Fibroblast of lung (primary cell): Measurements from ENCODE around the gene MFSD2A. TPM values are rescaled to one million over a fixed set of nuclear protein-coding genes. Genes with fewer than 3 reads are reported as not detected.
A peak's percentile ranks its signal among the peaks of the same experiment; 100 is the strongest.

Experiments
- DNase-seq, 2 donors: peaks; one replicate each; pipeline versions ENCODE4 v3.0.0 to v3.0.0-alpha.2; 2010; ENCODE audit warnings: low read depth in 2 of 2
- H2AFZ ChIP-seq: 2 replicates; pipeline ENCODE4 v1.5.1; 2012; ENCODE audit warnings: low read length, control low read depth, inconsistent platforms
- H3K27ac ChIP-seq: 2 replicates; pipeline ENCODE4 v1.5.1; 2011; ENCODE audit warnings: low read length, control low read depth; ENCODE audit not compliant: insufficient read depth
- H3K27me3 ChIP-seq: 2 replicates; pipeline ENCODE4 v1.5.1; 2011; ENCODE audit warnings: mild to moderate bottlenecking, low read length; ENCODE audit not compliant: control insufficient read depth, insufficient read depth
- H3K36me3 ChIP-seq: 2 replicates; pipeline ENCODE4 v1.5.1; 2011; ENCODE audit warnings: low read length; ENCODE audit not compliant: control insufficient read depth, insufficient read depth
- H3K4me1 ChIP-seq: 2 replicates; pipeline ENCODE4 v1.5.1; 2011; ENCODE audit warnings: low read length; ENCODE audit not compliant: control insufficient read depth, insufficient read depth; ENCODE audit errors: extremely low read depth
- H3K4me2 ChIP-seq: 2 replicates; pipeline ENCODE4 v1.5.1; 2011; ENCODE audit warnings: low read length, control low read depth; ENCODE audit not compliant: insufficient read depth; ENCODE audit errors: extremely low read depth
- H3K4me3 ChIP-seq, 4 experiments: fragments of 200-600 bp in 1 of 4; sonication (generic) in 1 of 4; replicated peaks in 1 of 4; 2 replicates each; pipeline ENCODE4 v1.5.1; 2011 to 2016; ENCODE audit warnings: low read length in 4 of 4, low read depth in 3 of 4, mild to moderate bottlenecking in 3 of 4, control low read depth in 2 of 4, inconsistent platforms in 1 of 4, mixed read lengths in 1 of 4; ENCODE audit not compliant: insufficient read depth in 1 of 4; ENCODE audit errors: control extremely low read depth in 1 of 4
- H3K79me2 ChIP-seq: 2 replicates; pipeline ENCODE4 v1.5.1; 2012; ENCODE audit warnings: mild to moderate bottlenecking, low read length, inconsistent platforms; ENCODE audit not compliant: control insufficient read depth, insufficient read depth
- H3K9ac ChIP-seq: 2 replicates; pipeline ENCODE4 v1.5.1; 2011; ENCODE audit warnings: mild to moderate bottlenecking, low read length, control low read depth; ENCODE audit not compliant: insufficient read depth
- H3K9me3 ChIP-seq: 2 replicates; pipeline ENCODE4 v1.5.1; 2012; ENCODE audit warnings: low read depth, low read length; ENCODE audit not compliant: control insufficient read depth, insufficient read depth
- H4K20me1 ChIP-seq: 2 replicates; pipeline ENCODE4 v1.5.1; 2011; ENCODE audit warnings: low read length; ENCODE audit not compliant: control insufficient read depth, insufficient read depth; ENCODE audit errors: extremely low read depth
- CTCF ChIP-seq, 2 donors: IDR thresholded peaks in 1 of 2; conservative IDR thresholded peaks in 1 of 2; 1 replicate in 1 of 2; 2 replicates in 1 of 2; pipeline ENCODE4 v1.5.1; 2011 to 2012; ENCODE audit warnings: low read length in 2 of 2, control low read depth in 1 of 2, inconsistent platforms in 1 of 2, low read depth in 1 of 2, mild to moderate bottlenecking in 1 of 2
- EZH2 ChIP-seq: IDR thresholded peaks from 2 replicates; pipeline ENCODE4 v1.5.1; 2012; ENCODE audit warnings: low read length, control low read depth, mild to moderate bottlenecking; ENCODE audit errors: missing control alignments
- polyA plus RNA-seq, 2 donors: library from polyadenylated mRNA; depleted of rRNA in 1 of 2; stranded (reverse) in 1 of 2; unstranded in 1 of 2; fragments of >200 nt; gene quantifications; 2 replicates each; pipeline ENCODE4 v1.2.1, GENCODE V29; 2011 to 2012; ENCODE audit warnings: missing spikeins in 1 of 2
- total RNA-seq: library from RNA; depleted of rRNA; stranded (reverse); fragments of >200 nt; gene quantifications from 2 replicates; pipeline ENCODE4 v1.2.1, GENCODE V29; 2014

Gene MFSD2A
- total and polyA plus RNA-seq, 2 donors (not counting 1 experiment from before 2014, with no cell fraction given) = 0.90 to 1.2 TPM

- no peak overlapping the region for H3K27ac ChIP-seq
- H3K4me1 ChIP-seq = no peaks in the 10 kb centered on the region
- no peak for DNase-seq
- no peaks in the 10 kb centered on the region for H4K20me1 ChIP-seq
- TF ChIP-seq EZH2 = no peak
- TF ChIP-seq CTCF (conservative IDR thresholded peaks at IDR 0.05 in 1 of 2, IDR thresholded peaks at IDR 0.05 in 1 of 2; ENCODE audit: low read depth in 1 of 2, low read length in 2 of 2) = no peak
- no peak overlapping the region for H3K9ac ChIP-seq
- H2AFZ ChIP-seq = no peak overlapping the region
- H3K27me3 ChIP-seq = no peaks in the 10 kb centered on the region
- no peak overlapping the region for H3K4me3 ChIP-seq
- H3K79me2 ChIP-seq = no peaks in the 10 kb centered on the region
- H3K4me2 ChIP-seq = no peak overlapping the region
- H3K36me3 ChIP-seq = no peaks in the 10 kb centered on the region
- no peaks in the 10 kb centered on the region for H3K9me3 ChIP-seq
These were observed 35.5 kb downstream of the MFSD2A start for GRCh38 chr1:39990428-39990827.

- no peak overlapping the region for H3K4me2 ChIP-seq
- H3K4me1 ChIP-seq = no peaks in the 10 kb centered on the region
- no peak overlapping the region for H2AFZ ChIP-seq
- no peak overlapping the region for H3K4me3 ChIP-seq
- no peaks in the 10 kb centered on the region for H3K36me3 ChIP-seq
- H4K20me1 ChIP-seq = no peaks in the 10 kb centered on the region
- TF ChIP-seq CTCF (conservative IDR thresholded peaks at IDR 0.05 in 1 of 2, IDR thresholded peaks at IDR 0.05 in 1 of 2; ENCODE audit: low read depth in 1 of 2, low read length in 2 of 2) (no peak), EZH2 (no peak)
- no peaks in the 10 kb centered on the region for H3K27me3 ChIP-seq
- H3K79me2 ChIP-seq = no peaks in the 10 kb centered on the region
- H3K9ac ChIP-seq = no peak overlapping the region
- H3K27ac ChIP-seq = no peak overlapping the region
- H3K9me3 ChIP-seq = no peaks in the 10 kb centered on the region
- DNase-seq = peak in 1 of 2 donors; percentile 26
These were observed 37.3 kb downstream of the MFSD2A start for GRCh38 chr1:39992234-39992633.

GRCh38 chr1:39992888-39993287 lies 37.9 kb downstream of the MFSD2A start:
- H3K9me3 ChIP-seq = no peaks in the 10 kb centered on the region
- no peak overlapping the region for H3K4me2 ChIP-seq
- H3K4me3 ChIP-seq = no peak overlapping the region
- DNase-seq = no peak
- no peak overlapping the region for H2AFZ ChIP-seq
- H3K27ac ChIP-seq = no peak overlapping the region
- no peaks in the 10 kb centered on the region for H4K20me1 ChIP-seq
- H3K36me3 ChIP-seq = no peaks in the 10 kb centered on the region
- no peaks in the 10 kb centered on the region for H3K79me2 ChIP-seq
- H3K9ac ChIP-seq = no peak overlapping the region
- no peaks in the 10 kb centered on the region for H3K27me3 ChIP-seq
- TF ChIP-seq EZH2 = no peak
- no peak for TF ChIP-seq CTCF (conservative IDR thresholded peaks at IDR 0.05 in 1 of 2, IDR thresholded peaks at IDR 0.05 in 1 of 2; ENCODE audit: low read depth in 1 of 2, low read length in 2 of 2)
- no peaks in the 10 kb centered on the region for H3K4me1 ChIP-seq
